ENCODE measurements around the gene NIPAL1.

GRCh38 chr4:48067536-48067935 is 51.0 kb downstream of the NIPAL1 start:
- TF ChIP-seq POLR2AphosphoS5 (IDR thresholded peaks at IDR 0.05; ENCODE audit: low read depth, low read length) (no peak), POLR2A (IDR thresholded peaks at IDR 0.05; ENCODE audit: low read depth, low read length) (no peak), POU2F2 (IDR thresholded peaks at IDR 0.05; ENCODE audit: low read depth, low read length) (no peak), PAX5 (IDR thresholded peaks at IDR 0.05; ENCODE audit: insufficient read depth, low read length, severe bottlenecking) (no peak), TAF1 (IDR thresholded peaks at IDR 0.05; ENCODE audit: low read depth, low read length) (no peak)

All from GM12891 (cell line).